GM20000 (cell line): ENCODE data around the gene IRX4.

Source experiments
- DNase-seq: peaks from one replicate; pipeline ENCODE4 v3.0.0; 2012; ENCODE audit warnings: low spot score
- CTCF ChIP-seq: IDR thresholded peaks from 2 replicates; pipeline ENCODE4 v1.5.1; 2012; ENCODE audit warnings: mild to moderate bottlenecking, control low read depth; ENCODE audit errors: extremely low read depth, missing control alignments

Gene IRX4

GRCh38 chr5:1907616-1908015, 24.9 kb upstream of the IRX4 start:
- DNase-seq: no peak
- TF ChIP-seq CTCF: no peak

DNA sequence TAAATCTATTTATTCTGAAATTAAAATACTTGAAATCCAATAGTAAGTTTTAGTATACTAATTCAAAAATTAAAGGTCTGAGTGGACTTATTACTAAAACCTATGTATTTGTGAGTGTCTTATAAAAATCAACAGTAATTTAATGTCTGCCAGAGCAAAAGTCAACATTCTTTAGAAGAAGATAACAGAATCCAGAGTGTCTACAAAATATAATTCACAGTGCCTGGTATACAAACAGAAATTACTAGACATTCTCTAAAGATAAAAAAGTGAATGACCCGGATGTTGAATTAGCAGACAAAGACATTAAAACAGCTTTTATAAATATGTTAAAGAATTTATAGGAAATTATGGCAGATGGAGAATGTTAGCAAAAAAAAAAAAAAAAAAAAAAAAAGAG, 22.4 kb upstream of the IRX4 start:
- no peak for DNase-seq
- TF ChIP-seq CTCF: no peak

GRCh38 chr5:1901983-1902382, 19.3 kb upstream of the IRX4 start:
- DNase-seq: no peak
- TF ChIP-seq CTCF: no peak

GRCh38 chr5:1901061-1901460, 18.3 kb upstream of the IRX4 start:
- TF ChIP-seq CTCF: no peak
- no peak for DNase-seq

DNA sequence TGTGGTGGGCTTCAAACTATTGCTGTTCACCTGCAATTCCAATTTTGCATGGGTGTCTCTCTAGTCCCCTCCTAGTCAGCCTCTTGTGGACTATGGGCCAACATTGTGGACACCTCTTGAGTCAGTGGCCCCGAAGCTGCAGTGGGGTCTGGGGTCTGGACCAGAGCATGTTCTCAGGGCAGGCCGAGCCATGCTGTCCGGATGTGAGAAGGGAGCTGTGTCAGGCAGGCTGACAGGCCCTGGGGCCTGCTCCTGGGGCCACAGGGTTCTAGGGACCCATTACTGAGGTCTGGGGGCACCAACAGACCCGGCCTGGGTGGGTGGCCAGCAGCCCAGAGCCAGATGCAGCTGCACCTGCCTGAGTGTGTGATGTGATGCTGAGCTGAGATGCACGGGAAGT, 16.5 kb upstream of the IRX4 start:
- no peak for TF ChIP-seq CTCF

DNA sequence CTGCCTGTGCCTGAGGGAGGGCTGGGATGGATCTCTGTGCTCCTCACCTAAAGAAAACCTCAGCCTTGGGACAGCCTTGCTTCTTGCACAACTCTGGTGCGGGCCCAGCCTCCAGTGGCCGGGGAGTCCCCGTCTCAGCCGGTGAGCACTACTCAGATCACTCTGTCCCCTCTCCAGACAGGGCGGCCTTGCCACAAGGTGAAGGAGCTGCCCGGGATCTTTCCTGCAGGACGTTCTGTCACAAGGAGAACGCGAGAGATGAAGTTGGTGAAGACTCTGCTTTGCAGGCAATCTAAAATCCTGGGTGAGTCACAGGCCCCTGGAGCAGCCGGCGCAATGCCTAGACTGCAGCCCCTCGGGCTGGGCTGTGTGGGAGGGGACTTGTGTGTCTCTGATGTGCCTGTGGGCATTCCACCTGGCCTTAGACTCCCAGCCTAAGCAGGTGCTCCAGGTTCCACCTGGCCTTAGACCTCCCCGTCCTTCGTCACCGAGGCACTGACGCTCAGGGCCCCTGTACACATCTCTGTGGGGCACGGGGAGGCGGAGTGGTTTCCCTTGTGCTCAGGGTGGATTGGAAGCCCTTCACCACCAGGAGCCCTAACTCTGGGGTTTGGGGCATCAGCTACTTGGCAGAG, 15.2 kb upstream of the IRX4 start:
- TF ChIP-seq CTCF: no peak
- DNase-seq: no peak

More for the DNA sequence above, 16.5 kb upstream of the IRX4 start:
- DNase-seq: no peak

DNA sequence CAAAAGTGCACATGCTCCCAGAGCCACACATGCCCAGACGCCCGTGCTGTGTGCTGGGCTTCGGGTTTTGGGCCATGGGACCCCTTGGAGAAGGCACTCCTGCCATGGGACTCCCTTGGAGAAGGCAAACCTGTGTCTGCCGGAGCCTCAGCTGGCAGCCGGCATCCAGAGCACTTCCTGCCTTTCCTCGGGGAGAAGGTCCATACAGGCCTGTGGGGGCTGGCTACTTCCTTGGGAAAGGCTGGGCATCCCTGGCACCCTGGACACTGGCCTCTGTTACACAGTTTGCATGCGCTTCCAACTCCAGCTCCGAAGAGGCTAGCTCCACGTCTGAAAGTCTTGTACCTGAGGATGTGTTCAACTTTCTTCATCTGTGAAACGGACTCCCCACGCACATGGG, 14.7 kb upstream of the IRX4 start:
- no peak for TF ChIP-seq CTCF
- DNase-seq: no peak
